Measurements from ENCODE around the gene LRRC73.
"Not testable (repeated sequence)": the region's sequence is repeated elsewhere in the genome, so short reads cannot be mapped to it uniquely, and the experiment has no call there.

LRRC73 gene

GRCh38 chr6:43509142-43509983 is 783 bp downstream of the LRRC73 start:
- no peak for DNase-seq

GRCh38 chr6:43508481-43509141 is 1.5 kb downstream of the LRRC73 start:
- DNase-seq, result no peak

GRCh38 chr6:43506667-43507471 is 3.3 kb downstream of the LRRC73 start:
- peak; percentile 71 for DNase-seq

DNA sequence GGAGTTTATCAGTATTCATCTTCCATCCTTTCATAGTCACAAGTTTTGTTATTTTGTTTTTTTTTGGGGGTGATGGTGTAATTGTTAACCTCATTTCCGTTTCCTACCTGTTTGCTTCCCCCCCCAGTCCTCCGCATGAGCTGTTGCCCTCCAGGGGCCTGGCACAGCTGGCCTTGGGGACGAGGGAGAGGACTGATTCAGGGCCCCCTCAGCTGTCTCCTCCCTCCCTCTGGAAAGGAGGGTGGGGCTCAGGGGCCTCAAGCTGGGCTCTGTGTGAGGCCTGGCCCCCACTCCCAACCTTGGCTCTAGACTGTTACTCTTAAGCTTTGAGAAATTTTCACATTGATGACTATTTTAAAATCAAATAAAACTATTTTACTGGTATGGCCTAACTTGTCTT is 4.0 kb downstream of the LRRC73 start:
- DNase-seq, result no peak

- no peak for DNase-seq
Measured at GRCh38 chr6:43505718-43506117, 4.4 kb downstream of the LRRC73 start.

GRCh38 chr6:43504756-43505593 is 5.2 kb downstream of the LRRC73 start:
- no peak for DNase-seq

GRCh38 chr6:43503443-43503842 is 6.7 kb downstream of the LRRC73 start:
- no peak for DNase-seq

GRCh38 chr6:43502666-43503065 is 7.5 kb downstream of the LRRC73 start:
- no peak for DNase-seq

DNA sequence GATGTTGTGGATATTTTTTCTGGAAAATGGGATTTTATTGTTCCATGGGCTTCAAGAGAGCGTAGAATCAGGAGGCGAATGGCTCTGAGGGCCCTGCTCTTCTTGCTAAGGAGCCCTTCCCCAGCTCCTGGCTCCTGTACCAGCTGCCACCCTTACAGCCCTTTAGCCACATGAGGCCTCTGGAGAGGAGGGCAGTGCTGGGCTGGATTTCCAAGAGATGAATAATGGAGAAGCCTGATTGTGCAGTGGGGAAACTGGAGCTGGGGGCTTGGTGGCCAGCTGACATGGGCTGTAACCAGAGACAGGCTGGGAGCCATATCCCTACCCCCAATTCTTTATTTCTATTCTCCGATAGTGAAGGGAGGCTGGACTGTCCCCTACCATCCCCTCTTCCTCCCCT is 9.2 kb downstream of the LRRC73 start:
- DNase-seq, result no peak

- DNase-seq, result no peak
Measured at GRCh38 chr6:43499028-43499815, 10.9 kb downstream of the LRRC73 start.

GRCh38 chr6:43498291-43498690 is 11.9 kb downstream of the LRRC73 start:
- DNase-seq, result not testable (repeated sequence)

DNA sequence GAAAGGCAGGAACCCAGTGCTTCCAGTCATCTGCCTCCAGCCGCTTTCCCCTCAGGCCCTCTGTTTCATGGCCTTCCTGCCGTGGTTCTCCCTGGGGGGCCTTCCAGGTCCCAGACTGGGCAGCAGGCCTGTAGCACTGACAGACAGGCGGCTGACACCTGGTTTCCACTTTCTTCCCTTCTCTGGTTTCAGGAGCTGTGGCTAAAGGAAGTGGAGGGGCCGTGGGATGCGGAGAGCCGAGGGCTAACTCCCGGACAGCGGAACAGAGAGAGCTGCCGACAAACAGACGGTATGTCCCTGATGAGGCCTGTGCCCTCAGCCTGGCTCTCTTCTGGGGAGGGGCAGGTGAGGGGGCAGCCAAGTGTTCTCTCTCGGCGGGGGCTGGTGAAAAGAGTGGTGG is 12.5 kb downstream of the LRRC73 start:
- DNase-seq, result no peak

- DNase-seq, result no peak
Measured at GRCh38 chr6:43497129-43497396, 13.1 kb downstream of the LRRC73 start.

DNA sequence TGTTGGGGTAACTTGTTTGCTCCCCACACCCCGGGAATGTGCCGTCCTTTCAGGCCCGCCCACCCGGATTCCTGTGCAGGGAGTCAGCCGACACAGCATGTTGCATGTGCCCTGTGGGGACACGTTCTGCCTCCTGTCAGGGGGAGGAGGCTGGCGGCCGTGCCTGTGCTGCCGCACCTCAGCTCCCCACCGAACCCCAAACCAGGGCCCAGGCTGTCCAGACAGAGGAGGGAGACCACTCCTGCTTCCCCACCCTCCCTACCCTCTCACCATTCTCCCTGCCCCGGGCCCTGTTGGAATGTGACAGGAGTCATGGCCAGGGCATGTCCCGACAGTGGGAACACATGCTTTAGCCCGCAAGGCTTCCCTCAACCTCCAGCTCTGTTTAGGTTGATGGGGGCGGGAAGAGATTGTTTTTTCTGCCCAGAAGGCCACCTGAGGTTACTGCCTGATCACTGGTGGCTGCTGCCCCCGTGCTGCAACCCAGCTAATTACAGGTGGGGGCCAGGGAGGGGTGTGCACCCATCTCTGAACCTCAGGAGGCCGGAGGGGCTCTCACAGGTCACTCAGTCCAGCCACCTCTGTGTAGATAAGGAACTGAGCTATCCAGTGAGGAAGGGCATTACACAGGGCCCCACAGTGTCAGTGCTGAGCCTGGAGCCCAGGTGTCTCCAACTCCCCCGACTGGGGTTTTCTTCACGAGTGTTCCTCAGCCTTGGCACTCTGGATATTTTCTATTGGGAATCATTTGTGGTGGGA is 13.6 kb downstream of the LRRC73 start:
- no peak for DNase-seq

DNA sequence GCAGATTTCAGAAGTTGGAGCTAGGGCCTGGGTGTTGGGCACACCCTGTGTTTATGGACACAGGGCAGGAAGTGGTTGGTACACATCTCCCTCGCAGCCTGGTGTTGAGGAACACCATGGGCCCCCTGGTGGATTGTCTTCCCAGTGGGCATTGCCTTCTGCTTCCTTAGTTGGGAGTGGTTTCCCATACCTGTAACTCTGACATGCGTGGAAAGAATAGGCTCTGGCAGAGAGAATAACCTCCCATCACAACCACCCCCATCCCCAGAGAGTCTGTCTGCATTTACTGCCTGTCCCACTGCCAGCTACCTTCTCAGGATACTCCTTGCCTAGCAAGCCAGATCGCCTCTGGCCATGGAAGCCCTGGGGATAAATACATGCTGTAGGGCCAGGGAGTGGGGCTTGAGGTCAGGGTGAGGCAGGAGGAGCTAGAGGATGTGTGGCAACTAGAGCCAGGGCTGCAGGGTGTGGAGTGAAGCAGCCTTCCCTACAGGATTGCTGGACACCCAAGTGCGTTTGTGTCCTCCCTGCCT is 14.7 kb downstream of the LRRC73 start:
- DNase-seq, result no peak

DNA sequence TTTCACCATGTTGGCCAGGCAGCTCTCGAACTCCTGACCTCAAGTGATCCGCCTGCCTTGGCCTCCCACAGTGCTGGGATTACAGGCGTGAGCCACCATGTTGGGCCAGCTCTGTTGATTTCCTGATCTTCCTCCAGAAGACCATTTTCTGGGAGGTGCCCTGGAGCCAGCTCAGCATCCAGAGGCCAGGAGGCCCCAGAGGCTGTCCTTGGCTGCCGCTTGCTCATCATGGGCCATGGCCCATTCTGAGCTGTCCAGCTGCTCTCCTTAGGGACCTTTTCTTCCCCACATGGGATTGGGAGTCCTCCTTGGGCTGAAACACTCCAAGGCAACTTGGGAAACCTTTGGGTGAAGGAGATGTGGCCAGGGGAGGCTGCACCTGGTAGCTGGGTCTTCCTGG is 15.4 kb downstream of the LRRC73 start:
- DNase-seq, result no peak

DNA sequence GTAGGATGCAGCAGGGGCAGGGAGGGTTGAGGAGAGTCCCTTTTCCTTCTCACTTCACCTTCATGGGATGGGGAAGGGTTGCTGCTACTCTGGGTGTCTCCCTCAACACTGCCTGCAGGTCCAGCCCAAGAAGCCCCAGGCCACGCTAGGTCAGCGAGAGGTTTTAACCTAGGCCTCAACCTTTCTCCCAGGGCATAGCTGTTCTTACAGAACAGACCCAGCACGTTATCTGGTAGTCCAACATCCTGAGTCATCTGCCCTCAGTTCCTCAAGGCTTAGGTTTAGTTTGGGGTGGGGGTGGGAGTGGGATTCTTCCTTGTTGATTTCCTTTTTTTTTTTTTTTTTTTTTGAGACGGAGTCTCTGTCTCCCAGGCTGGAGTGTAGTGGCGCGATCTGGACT is 15.8 kb downstream of the LRRC73 start:
- DNase-seq, result no peak

DNA sequence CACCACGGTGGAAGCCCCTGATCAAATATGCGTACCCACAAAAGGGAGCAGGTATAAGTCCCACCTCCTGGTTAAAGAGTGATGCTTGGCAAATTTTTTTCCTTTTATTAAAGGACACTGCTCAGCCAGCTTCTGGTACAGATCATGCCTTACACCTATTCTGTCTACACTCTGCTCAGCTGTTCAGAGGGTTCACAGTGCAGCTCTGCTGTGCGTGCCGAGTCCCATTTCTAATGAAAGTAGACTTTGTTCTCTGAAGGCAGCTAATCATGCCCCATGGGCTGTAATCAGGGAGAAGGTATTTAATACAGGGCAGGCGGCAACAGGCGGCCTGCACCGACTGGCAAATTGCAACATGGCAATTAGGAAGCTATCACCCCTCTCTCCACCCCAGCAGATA is 16.3 kb downstream of the LRRC73 start:
- no peak for DNase-seq

- no peak for DNase-seq
Measured at GRCh38 chr6:43493230-43493629, 16.9 kb downstream of the LRRC73 start.

GRCh38 chr6:43492673-43493072 is 17.5 kb downstream of the LRRC73 start:
- no peak for DNase-seq
